MM.1S (cell line): Measurements from ENCODE around the gene SNAPC4.

Experiments used
- DNase-seq: peaks from one replicate; pipeline ENCODE4 v3.0.0-alpha.2; 2015
- H2AFZ ChIP-seq: fragments of 300-600 bp; sonication (generic); 2 replicates; pipeline ENCODE4 v1.6.0; 2016; ENCODE audit warnings: antibody characterized with exemption, low read length
- H3F3A ChIP-seq: fragments of 300-600 bp; sonication (generic); 2 replicates; pipeline ENCODE4 v1.6.1; 2016; ENCODE audit warnings: mild to moderate bottlenecking, antibody characterized with exemption, low read length, moderate library complexity, mixed read lengths; ENCODE audit not compliant: insufficient read depth
- H3K27ac ChIP-seq: fragments of 300-600 bp; sonication (generic); 2 replicates; pipeline ENCODE4 v1.5.1; 2016; ENCODE audit warnings: mild to moderate bottlenecking, low read length
- H3K27me3 ChIP-seq: fragments of 300-600 bp; sonication (generic); replicated peaks from 2 replicates; pipeline ENCODE4 v1.6.0; 2016; ENCODE audit warnings: low read length; ENCODE audit not compliant: insufficient read depth
- H3K36me3 ChIP-seq: fragments of 300-600 bp; sonication (generic); replicated peaks from 2 replicates; pipeline ENCODE4 v1.6.1; 2016; ENCODE audit warnings: mild to moderate bottlenecking, low read length, mixed read lengths; ENCODE audit not compliant: insufficient read depth
- H3K4me1 ChIP-seq: fragments of 300-600 bp; sonication (generic); 2 replicates; pipeline ENCODE4 v1.6.1; 2016; ENCODE audit warnings: low read length, mixed read lengths
- H3K4me2 ChIP-seq: fragments of 300-600 bp; sonication (generic); 2 replicates; pipeline ENCODE4 v1.6.0; 2016; ENCODE audit warnings: low read depth, low read length
- H3K4me3 ChIP-seq: fragments of 300-600 bp; sonication (generic); 2 replicates; pipeline ENCODE4 v1.5.1; 2016; ENCODE audit warnings: low read length, mixed read lengths
- H3K79me2 ChIP-seq: fragments of 300-600 bp; sonication (generic); 2 replicates; pipeline ENCODE4 v1.6.1; 2016; ENCODE audit warnings: mixed run types, low read length, mixed read lengths
- H3K9ac ChIP-seq: fragments of 300-600 bp; sonication (generic); 2 replicates; pipeline ENCODE4 v1.6.1; 2016; ENCODE audit warnings: low read length, mixed read lengths
- H3K9me2 ChIP-seq: fragments of 300-600 bp; sonication (generic); replicated peaks from 2 replicates; pipeline ENCODE4 v1.6.1; 2016; ENCODE audit warnings: mild to moderate bottlenecking, low read length, mixed read lengths; ENCODE audit not compliant: insufficient read depth
- H3K9me3 ChIP-seq: fragments of 300-600 bp; sonication (generic); replicated peaks from 2 replicates; pipeline ENCODE4 v1.6.1; 2016; ENCODE audit warnings: mild to moderate bottlenecking, low read length, mixed read lengths; ENCODE audit not compliant: insufficient read depth
- H4K20me1 ChIP-seq: fragments of 300-600 bp; sonication (generic); 2 replicates; pipeline ENCODE4 v1.6.1; 2016; ENCODE audit warnings: mild to moderate bottlenecking, low read length, moderate library complexity, mixed read lengths; ENCODE audit not compliant: insufficient read depth
- EZH2 ChIP-seq: fragments of 300-600 bp; sonication (generic); optimal IDR thresholded peaks from 2 replicates; pipeline ENCODE3; 2017; ENCODE audit warnings: low read depth, mild to moderate bottlenecking, antibody characterized with exemption, low read length, mixed read lengths
- EZH2phosphoT487 ChIP-seq: fragments of 300-600 bp; sonication (generic); IDR thresholded peaks from 2 replicates; pipeline ENCODE4 v1.6.1; 2018; ENCODE audit warnings: antibody characterized with exemption, low read length
- TF ChIP-seq, protein P1 (sequence below): fragments of 300-600 bp; sonication (generic); IDR thresholded peaks from 2 replicates; pipeline ENCODE4 v1.5.1; 2016; ENCODE audit warnings: antibody characterized with exemption, low read length, mixed read lengths

SNAPC4 gene

DNA sequence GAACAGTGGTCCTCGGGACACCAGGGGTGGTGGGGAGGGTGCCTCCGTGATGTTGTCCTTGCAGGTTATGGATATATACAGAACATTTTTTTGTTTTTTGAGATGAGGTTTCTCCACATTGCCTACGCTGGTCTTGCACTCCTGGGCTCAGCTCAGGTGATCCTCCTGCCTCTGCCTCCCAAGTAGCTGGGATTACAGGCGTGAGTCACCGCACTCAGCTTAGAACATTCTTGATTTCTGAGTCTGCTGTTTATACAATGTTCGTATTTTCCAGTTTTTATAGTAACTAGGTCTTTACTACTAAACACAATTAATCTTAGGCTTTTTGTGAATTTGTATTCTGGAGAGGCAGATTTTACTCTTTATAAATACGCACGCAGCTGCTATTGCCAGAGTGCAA lies 16.5 kb upstream of the SNAPC4 start:
- Histone ChIP-seq H3K9me3 (no peaks in the 10 kb centered on the region), H3F3A (no peaks in the 10 kb centered on the region), H3K27me3 (no peaks in the 10 kb centered on the region), H3K9me2 (no peaks in the 10 kb centered on the region), H3K4me2 (no peak overlapping the region), H3K4me3 (no peak overlapping the region), H3K27ac (no peak overlapping the region), H4K20me1 (no peaks in the 10 kb centered on the region), H3K9ac (no peak overlapping the region), H3K79me2 (peaks cover 32% of the 10 kb centered on the region), H2AFZ (no peak overlapping the region), H3K36me3 (0 out of 2 replicates have a peak, but pooled peaks cover 8% of the 10 kb centered on the region), H3K4me1 (peaks cover 8% of the 10 kb centered on the region)
- no peak for DNase-seq
- no peak for TF ChIP-seq EZH2
- TF ChIP-seq, protein P1, sequence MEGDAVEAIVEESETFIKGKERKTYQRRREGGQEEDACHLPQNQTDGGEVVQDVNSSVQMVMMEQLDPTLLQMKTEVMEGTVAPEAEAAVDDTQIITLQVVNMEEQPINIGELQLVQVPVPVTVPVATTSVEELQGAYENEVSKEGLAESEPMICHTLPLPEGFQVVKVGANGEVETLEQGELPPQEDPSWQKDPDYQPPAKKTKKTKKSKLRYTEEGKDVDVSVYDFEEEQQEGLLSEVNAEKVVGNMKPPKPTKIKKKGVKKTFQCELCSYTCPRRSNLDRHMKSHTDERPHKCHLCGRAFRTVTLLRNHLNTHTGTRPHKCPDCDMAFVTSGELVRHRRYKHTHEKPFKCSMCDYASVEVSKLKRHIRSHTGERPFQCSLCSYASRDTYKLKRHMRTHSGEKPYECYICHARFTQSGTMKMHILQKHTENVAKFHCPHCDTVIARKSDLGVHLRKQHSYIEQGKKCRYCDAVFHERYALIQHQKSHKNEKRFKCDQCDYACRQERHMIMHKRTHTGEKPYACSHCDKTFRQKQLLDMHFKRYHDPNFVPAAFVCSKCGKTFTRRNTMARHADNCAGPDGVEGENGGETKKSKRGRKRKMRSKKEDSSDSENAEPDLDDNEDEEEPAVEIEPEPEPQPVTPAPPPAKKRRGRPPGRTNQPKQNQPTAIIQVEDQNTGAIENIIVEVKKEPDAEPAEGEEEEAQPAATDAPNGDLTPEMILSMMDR: no peak
- no peak for TF ChIP-seq EZH2phosphoT487

DNA sequence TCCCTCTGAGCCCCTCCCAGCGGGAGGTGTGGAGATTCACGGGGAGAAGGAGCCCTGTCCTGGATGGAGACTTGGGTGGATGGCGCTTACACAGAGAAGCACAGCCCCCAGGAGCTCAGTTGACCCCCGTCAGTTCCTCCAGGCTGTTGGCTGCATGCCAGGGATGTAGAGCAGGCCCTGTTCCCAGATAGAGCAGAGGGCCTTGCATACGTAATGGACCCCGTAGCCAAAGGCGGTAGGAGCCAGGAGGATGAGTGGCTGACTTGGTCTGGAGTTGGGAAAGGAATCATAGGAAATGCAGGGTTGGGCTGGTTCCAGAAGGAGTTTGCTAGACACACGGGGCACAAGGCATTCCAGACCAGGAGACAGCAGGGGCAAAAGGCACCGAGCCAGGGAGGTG lies 13.0 kb upstream of the SNAPC4 start:
- Histone ChIP-seq H3K9me3 (no peaks in the 10 kb centered on the region), H3K4me1 (peaks cover 14% of the 10 kb centered on the region), H3K36me3 (0 out of 2 replicates have a peak, but pooled peaks cover 8% of the 10 kb centered on the region), H3K9me2 (no peaks in the 10 kb centered on the region), H3K4me3 (no peak overlapping the region), H3F3A (no peaks in the 10 kb centered on the region), H3K79me2 (peaks cover 58% of the 10 kb centered on the region), H3K4me2 (no peak overlapping the region), H3K9ac (no peak overlapping the region), H3K27me3 (no peaks in the 10 kb centered on the region), H4K20me1 (no peaks in the 10 kb centered on the region), H3K27ac (no peak overlapping the region), H2AFZ (no peak overlapping the region)
- no peak for DNase-seq
- no peak for TF ChIP-seq EZH2
- TF ChIP-seq, protein P1: no peak
- no peak for TF ChIP-seq EZH2phosphoT487

DNA sequence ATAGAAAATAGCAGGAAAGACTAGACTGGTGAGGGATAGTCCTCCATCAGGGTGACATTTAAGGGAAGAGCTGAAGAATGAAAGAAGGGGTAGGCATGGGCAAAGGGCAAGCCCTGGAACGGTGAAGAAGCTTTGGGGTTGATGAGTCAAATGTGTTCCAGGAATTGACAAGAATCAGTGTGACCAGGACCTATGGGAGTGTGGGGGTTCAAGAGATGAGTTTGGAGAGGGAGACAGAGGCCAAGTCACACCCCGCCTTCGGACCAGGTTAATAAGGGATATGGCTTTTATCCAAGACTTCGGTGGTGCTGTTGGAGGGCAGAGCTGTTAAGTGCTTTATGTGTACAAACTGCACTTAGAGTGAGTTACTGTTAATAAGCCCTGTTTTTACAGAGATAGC lies 11.4 kb upstream of the SNAPC4 start:
- 0 out of 2 replicates have a peak, but pooled peaks cover 8% of the 10 kb centered on the region for H3K36me3 ChIP-seq

More for the DNA sequence above, 11.4 kb upstream of the SNAPC4 start:
- H3K27me3 ChIP-seq: no peaks in the 10 kb centered on the region
- H3K9me3 ChIP-seq: no peaks in the 10 kb centered on the region
- no peak for DNase-seq
- H3K9me2 ChIP-seq: no peaks in the 10 kb centered on the region
- TF ChIP-seq, protein P1: no peak
- TF ChIP-seq EZH2: no peak
- no peaks in the 10 kb centered on the region for H4K20me1 ChIP-seq
- H3K4me3 ChIP-seq: peak overlapping the region; percentile 86
- peak overlapping the region; percentile 87; the same call in 1 of the 2 replicates for H3K9ac ChIP-seq
- peaks cover 62% of the 10 kb centered on the region for H3K79me2 ChIP-seq
- H3K4me2 ChIP-seq: peak overlapping the region; percentile 96
- H3K4me1 ChIP-seq: peaks cover 14% of the 10 kb centered on the region
- no peak overlapping the region for H3K27ac ChIP-seq
- no peaks in the 10 kb centered on the region for H3F3A ChIP-seq
- no peak overlapping the region for H2AFZ ChIP-seq
